HG03066 (cell line): ENCODE measurements around the gene STT3A.
A peak's percentile ranks its signal among the peaks of the same experiment; 100 is the strongest.
"Not testable (repeated sequence)": the region's sequence is repeated elsewhere in the genome, so short reads cannot be mapped to it uniquely, and the experiment has no call there.

Experiments
- ATAC-seq: cut with Tn5 transposase; IDR thresholded peaks from one replicate; pipeline ENCODE4 v1.9.1; 2021; ENCODE audit warnings: low read depth; ENCODE audit not compliant: unreplicated experiment

Gene STT3A

DNA sequence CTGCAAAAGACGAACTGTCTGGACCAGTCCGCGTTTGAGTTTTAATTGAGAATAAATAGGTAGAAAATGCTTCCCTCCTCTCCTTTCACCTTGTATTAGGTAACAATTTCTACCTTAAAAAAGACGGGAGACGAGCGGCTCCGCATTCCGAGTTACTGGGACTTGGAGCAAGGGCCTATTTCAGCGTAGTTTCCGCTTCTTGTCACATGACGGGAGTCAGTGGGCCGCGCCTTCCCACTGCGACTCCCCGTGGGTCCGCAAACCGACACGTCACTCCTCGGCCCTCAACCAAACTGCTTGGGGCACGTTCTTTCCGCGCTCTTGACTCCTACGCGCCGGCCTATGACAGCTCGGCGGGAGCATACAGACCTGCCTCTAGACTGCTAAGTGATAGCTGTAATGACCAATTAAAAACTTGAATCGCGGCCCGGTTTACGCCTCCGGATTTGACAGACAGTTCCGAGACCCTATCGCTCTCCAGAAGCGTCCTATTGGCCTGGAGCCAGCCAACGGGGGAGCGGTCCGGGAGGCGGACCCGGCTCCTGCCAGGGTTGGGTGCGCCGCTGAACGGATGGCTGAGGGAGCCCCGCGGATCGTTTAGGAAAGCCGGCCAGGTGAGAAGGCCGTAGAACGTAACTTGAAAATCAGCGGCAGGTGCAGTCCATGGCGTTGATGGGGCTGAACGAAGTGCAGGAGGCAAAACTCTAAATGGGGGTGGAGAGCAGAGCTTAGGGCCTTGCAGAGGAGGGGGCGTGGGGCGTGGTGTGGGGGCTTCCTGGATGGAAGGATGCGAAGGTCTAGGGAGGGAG is at the start of gene STT3A:
STT3A (plus strand) TSS at position 548 of the 809 bp plus-strand sequence. CDS start 3,064 bp downstream, outside the sequence.
- peak; percentile 96 for ATAC-seq

DNA sequence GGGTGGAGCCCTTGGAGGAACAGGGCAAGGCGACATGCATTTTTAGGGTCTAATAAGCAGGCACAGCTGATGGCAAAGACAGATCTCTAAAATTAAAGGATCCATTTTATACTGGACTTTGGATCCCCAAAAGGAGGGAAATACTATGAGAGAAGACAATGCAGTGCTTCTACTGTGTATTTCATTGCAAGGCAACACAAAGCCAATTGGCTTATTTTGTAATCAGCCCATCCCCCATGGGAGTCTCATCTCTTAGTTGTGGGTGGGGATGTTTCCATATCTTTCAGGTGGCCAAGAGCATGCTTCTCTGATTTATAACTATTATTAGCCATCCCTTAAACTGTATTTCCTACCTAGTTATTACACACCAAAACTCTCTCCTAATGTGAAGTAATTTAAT is 41.9 kb upstream of the STT3A start:
- no peak for ATAC-seq

DNA sequence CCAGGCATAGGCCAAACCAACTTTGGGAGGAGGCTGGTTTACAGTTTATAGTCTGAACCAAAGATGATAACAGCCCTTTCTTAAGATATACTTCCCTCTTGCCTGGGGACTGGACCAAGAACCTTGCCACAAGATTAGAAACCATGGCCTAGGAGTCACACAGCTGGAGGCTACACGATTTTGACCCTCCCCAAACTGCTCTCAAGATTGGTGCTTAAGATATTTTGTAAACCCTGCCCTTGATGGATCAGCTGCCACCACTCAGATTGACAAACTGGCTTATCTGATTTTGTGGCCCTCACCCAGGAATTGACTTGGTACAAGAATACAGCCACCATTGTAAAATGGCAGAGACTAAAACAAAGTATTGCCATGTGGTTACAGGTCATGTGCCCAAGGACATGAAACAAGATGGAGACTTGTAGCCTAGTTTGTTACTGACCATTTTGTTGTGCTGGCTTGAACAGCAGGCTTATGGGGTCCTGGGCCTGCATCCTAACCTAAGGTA is 40.8 kb upstream of the STT3A start:
- ATAC-seq: no peak

DNA sequence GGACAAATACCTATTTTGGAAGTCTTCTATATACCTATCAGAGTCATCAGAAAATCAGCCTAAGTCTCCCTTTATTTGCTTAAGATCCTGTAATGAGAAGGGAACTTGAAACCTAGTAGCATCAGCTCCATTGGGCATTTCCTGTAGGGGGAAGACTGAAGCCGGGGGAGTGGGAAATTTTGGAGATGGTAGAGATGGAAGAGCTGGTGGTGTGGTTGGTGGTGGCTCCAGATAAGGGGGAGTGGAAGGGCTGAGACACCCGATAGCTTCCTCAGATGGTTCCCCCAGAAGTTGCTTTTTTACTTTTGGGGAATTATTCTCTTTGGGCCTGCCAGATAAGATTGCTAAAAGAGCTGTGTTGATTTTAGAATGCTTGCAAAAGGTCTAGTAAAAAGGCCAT is 39.7 kb upstream of the STT3A start:
- no peak for ATAC-seq

DNA sequence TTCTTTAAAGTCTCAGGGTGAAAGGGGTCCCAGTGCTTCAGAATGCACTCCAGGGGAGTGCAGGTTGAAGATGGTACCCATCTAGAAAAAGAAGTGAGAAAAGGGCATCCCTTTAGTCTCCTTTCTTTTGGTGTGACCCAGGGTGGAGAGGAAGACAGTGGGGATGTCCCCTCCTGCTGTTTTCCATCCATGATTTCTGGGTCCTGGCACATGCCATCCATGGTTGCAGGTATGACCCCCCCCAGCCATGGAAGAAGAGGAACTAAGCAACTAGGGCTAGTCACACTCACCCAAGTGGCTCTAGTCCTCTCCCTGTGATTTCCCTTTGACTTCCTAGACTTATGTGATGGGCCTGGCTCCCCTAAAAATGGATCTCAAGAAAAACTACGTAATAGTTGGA is 39.3 kb upstream of the STT3A start:
- no peak for ATAC-seq

DNA sequence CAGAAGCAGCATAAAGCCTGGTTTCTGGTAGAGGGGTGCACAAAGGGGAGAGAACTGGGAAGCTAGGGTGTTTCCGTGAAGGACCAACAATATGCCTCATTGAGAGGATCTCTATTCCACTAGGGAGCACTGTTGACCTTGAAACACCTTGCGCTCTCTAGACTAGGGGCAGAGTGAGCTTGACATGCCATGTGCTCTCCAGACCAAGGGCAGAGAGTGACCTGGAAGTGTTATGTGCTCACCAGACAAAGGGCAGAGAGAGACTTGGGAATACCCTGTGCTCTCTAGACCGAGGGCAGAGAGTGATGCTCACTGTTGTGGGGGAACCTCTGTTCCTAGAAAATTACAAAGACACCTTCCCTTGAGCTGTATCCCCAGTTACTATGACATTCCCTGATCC is 38.6 kb upstream of the STT3A start:
- ATAC-seq: no peak

DNA sequence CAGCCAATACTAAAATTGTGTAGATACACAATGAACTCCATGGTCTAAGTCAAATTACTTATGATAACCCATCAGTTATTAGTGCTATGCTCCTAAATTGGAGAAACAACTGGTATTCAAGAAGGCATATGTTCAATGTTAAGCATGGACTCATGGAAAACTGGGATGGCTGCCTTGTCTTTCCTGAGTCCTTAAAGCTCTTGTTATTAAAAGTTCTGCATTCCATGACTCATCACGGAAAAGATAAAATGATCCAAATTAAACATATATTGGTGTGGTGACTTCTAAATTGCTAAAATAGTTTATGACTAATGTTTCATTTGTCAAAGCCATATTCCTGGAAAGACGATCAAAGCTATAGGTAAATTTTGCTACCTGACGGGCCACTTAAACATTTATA is 32.8 kb upstream of the STT3A start:
- ATAC-seq: no peak

DNA sequence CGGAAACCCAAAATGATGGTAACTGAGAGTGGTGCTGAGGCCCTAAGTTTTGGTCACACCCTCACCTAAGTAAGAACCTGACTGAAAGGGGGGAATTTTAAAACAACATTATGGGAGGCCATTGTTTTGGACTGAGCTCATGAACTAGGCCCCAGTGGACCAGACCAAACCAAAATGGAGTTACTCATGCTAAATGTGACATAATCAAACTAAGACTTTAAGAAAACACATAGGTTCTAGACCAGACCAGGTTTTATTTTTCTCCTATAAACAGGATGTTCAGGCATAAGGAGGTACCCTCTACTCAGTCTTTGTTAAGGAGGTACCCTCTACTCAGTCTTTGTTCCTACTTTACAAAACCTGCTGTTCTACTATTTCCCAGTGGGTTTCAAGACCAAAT is 30.7 kb upstream of the STT3A start:
- ATAC-seq: no peak

DNA sequence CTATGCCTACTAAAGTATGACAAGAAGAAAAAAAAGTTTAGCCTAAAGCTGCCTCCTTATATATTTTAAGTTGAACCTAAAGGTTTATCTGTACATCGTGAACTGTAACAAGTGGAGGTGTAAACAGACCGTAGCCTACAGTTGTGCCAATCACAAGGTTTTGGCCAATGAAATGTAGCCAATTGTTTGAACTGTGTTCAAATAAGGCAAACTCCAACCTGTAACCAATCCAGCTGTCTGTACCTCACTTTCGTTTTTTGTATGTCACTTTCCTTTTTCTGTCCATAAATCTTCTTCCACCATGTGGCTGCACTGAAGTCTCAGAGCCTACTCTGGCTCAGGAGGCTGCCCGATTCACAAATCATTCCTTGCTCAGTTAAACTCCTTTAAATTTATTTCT is 30.2 kb upstream of the STT3A start:
- no peak for ATAC-seq

DNA sequence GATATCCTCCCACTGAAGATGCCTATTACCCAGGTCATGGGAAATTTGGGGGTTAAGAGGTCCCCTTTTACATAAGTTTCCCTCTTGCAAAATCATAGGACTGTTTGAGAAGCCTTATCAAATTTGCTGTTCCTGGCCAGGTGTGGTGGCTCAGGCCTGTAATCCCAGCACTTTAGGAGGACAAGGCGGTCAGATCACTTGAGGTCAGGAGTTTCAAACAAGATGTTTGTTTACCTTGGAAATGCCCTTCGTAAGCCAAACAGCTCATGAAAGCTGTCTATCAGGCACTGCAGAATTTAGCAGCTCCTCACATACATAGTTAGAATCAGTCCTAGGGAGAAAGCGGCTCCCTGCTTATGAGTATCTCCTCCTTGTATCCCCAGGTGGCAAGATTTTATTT is 28.3 kb upstream of the STT3A start:
- ATAC-seq: no peak

DNA sequence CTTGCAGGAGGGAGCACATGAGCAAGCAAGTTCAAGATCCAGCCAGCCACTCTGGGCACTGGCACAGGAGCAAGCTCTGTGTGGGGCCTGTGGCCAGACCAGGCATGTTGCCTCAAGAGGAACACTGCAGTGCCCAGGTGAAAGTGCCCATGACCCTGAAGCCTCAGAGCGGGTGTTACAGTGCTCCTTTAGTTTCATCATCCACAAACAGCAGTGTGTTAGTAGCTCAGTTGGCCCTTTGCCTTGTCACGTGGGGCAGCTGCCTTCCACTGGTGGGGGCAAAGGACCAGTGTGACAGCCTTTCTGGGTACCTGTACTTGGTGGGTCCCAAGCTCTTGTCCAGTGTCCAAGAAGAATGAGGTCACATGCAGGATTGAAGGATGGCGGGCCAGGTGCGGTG is 26.4 kb upstream of the STT3A start:
- no peak for ATAC-seq

DNA sequence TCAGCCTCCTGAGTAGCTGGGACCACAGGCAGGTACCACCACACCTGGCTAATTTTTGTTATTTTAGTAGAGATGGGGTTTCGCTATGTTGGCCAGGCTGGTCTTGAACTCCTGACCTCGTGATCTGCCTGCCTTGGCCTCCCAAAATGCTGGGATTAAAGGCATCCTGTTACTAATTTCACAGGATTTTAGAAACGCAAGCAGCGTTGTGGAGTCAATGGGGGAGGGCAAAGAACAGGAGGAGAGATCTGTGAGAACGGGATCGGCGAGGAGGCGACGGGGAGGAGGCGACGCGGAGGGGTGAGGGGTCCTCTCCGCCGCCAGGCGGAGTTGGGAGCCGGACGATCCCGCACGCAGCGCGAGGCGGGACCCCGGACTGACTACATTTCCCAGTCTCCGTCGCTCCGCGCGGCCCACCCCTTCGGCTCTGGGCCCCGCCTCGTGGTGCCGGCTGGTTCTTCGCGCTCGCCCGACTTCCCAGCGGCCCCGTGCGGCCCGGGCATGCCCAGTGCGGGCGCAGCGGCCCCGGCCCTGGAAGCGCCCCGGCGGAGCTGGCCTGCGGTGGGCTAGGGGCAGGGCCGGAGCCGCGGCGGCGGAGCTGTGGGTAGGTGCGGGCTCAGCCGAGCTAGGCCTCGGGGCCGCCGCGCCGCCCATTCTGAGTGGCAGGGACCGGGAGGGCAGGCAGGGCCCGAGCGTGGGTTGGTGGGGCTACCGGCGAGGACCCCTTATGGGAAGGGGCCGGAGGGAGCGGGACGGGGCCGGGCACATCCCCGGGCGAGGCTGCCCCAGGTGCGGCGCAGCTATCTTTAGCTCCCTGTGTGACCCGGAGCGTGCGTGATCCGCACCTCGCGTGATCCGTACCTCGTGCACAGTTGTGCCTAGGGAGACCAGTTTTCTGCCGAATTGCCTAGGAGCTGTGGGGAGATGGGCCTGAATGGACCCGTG is 23.4 kb upstream of the STT3A start, which contains the start of gene EI24:
EI24 (plus strand) TSS at position 508 of the 945 bp plus-strand sequence. CDS start 3,051 bp downstream, outside the sequence.
- ATAC-seq: peak; percentile 94

DNA sequence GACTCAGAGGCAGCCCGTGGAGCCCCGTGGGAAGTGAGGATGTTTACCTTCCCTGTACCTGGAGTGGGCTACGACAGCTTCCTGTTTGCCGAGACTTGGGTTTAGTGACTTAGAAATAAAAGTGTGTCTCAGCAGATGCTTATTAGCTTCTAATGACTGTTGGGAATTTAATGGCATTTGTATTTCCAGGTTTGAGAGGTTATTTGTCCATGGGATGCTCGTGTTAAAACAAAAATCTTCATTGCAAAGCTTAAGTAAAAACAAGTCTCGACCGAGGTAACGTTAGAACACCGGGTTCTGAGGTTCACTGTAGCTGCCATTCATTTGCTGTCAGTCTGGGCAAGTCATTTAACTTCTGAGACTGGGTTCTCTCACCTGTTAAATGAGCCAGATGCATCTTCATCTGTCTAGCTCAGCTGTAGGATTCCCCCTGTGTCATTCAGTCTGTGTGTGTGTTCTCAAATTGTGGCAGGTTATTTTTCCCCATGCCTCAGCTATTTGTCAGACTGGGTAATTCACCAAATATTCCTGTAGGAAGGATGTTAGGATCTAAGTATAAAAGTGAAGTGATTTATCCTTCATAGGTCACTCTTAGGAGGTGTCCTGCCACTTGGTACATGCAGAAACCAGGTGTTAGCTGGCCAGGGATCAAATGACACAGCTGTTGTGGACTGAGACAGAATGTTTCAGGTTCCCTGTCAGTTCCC is 22.6 kb upstream of the STT3A start:
- peak; percentile 24 for ATAC-seq

DNA sequence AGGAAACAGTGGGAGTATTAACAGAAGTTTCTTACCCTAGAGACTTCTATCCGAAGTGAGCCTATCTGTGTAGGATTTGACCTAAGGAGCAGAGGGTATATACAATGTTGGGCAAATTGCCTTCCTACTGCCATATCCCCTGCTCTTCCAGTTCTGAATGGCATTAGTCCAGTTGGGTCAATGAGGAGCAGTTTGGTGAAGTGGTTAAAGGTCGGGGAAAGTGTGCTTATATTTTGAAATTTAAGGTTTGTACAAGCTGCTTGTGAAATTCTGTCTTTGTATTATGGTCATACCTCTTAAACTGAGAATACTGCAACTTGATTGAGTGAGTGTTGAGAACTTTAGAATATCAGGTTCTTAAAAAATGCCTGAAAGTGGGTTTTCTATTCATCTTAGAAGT is 21.7 kb upstream of the STT3A start:
- no peak for ATAC-seq

DNA sequence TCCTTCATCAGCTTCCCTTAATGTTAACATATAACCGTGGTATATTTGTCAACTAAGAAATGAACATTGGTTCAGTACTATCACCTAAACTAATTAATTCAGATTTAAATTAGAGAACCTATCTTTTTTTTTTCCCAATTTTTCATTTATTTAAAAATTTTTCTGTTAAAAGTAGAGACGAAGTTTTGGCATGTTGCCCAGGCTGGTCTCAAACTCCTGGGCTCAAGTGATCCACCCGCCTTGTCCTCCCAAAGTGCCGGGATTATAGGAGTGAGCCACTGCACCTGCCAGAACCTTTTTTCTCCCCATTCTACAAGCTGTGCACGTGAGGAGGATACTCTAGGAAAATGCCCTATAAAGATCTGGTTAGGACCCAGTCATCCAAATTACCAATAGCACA is 19.7 kb upstream of the STT3A start:
- ATAC-seq: no peak

DNA sequence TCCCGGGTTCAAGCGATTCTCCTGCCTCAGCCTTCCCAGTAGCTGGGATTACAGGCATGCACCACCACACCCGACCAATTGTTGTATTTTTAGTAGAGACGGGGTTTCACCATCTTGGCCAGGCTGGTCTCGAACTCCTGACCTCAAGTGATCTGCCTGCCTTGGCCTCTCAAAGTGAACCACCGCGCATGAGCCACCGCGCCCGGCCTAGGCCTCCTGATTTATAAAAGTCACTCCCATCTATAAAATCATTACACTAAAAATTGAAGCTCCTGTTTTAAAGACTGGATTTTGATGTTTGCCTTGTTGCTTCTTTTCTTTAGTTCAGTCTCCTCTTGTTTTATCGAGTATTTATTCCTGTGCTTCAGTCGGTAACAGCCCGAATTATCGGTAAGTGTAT is 15.5 kb upstream of the STT3A start:
- ATAC-seq: not testable (repeated sequence)

DNA sequence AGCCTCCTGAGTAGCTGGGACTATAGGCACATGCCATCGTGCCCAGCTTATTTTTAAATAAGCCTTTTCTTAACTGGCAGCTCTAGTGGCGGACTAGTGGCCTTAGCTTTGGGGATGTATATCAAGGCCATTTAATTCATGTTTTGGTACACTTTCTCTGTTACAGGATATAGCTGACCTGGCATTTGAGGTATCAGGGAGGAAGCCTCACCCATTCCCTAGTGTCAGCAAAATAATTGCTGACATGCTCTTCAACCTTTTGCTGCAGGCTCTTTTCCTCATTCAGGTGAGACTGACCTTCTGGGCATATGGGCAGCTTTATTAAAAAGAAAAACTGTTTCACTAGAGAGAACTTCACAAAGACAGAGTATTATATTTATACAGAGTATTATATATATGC is 13.9 kb upstream of the STT3A start:
- no peak for ATAC-seq

DNA sequence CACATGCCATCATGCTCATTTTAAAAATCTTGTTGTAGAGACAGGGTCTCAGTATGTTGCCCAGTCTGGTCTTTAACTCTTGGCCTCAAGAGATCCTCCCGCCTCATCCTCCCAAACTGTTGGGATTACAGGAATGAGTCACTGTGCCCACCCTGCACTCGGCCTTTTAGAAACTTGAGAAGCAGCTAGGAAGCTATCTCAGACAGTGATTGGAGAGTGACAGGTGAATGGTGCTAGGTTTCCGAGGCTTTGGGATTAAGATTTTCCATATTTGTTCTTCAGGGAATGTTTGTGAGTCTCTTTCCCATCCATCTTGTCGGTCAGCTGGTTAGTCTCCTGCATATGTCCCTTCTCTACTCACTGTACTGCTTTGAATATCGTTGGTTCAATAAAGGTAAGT is 12.8 kb upstream of the STT3A start:
- ATAC-seq: no peak

DNA sequence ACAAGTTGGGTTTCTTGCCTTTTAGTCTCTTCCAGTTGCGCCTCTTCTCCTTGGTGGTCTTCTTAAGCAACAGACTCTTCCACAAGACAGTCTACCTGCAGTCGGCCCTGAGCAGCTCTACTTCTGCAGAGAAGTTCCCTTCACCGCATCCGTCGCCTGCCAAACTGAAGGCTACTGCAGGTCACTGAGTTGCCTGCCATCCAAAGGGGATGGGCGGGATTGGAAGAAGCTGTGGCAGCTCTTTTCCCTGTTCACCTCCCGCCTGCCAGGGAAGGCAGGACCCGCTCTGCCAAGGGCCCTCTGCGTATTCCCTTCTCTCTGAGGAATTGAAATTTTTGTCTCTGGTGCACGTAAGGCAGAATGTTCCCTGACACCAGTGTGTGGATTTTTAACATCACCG is 9.2 kb upstream of the STT3A start:
- no peak for ATAC-seq

DNA sequence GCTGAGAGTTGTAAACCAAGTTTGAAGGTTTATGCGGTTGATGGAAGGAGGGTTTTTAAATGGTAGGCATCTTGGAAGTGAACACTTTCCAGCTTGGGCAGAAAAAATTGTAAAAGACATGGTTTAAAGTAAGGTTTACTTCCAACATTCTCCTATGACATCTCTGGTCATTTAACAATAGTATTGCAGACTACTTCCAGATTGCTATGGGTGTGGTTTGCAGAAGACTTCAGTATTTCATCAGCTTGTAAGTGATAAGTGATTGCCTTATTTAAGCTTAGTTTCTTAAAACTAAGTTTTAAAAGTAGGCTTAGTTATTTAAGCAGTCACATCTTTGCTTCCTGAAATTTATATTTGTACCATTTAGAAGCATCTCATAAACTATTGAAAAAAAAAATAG is 7.2 kb upstream of the STT3A start:
- ATAC-seq: no peak

DNA sequence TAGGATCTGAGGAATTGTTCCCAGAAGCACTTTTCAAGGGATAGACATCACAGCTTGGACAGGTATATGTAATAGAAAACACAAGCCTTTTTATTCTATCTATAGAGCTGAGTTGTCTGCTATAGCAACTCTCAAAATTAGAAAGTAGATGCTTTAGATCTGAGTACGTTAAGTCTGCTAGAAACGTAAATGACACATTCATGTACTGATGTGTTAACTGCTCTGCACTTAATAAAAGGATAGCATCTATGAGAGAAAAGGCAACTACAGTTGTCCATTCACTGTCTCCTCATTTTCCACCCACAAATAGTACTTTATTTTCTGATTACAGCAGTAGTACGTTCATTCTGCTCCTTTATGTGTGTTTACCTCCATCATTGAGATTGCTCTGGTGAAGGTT is 6.0 kb upstream of the STT3A start:
- no peak for ATAC-seq
